HepG2 (cell line): ENCODE data around the gene DNAJB8.

Source experiments
- CC2D1A ChIP-seq: sonication (generic); formaldehyde crosslinking; IDR thresholded peaks from 2 replicates; pipeline ENCODE4 v1.8.1; 2023; ENCODE audit warnings: mild to moderate bottlenecking, missing genetic modification reagents
- CREB1 ChIP-seq, 2 experiments: fragments of 450-650 bp in 1 of 2; IDR thresholded peaks; 2 replicates each; pipeline ENCODE4 v1.6.1; 2016 to 2017; ENCODE audit warnings: control low read depth in 1 of 2, mild to moderate bottlenecking in 1 of 2, missing compliant biosample characterization in 1 of 2, missing genetic modification characterization in 1 of 2
- CSRNP2 ChIP-seq: sonication (generic); formaldehyde crosslinking; conservative IDR thresholded peaks from 2 replicates; pipeline ENCODE4 v1.8.0; 2022; ENCODE audit warnings: low read depth, missing genetic modification reagents
- FOXK2 ChIP-seq: fragments of 450-650 bp; IDR thresholded peaks from 2 replicates; pipeline ENCODE4 v1.6.1; 2016
- FOXM1 ChIP-seq: sonication (generic); formaldehyde crosslinking; IDR thresholded peaks from 2 replicates; pipeline ENCODE4 v1.5.0; 2020; ENCODE audit warnings: missing genetic modification reagents
- GABPA ChIP-seq, 2 experiments: IDR thresholded peaks; 2 replicates each; pipeline ENCODE4 v1.6.1; 2011 to 2016; ENCODE audit warnings: low read depth in 2 of 2, low read length in 1 of 2, missing biosample characterization in 1 of 2, missing genetic modification characterization in 1 of 2
- PAF1 ChIP-seq: IDR thresholded peaks from 2 replicates; pipeline ENCODE4 v1.6.1; 2016; ENCODE audit warnings: missing genetic modification reagents, missing compliant biosample characterization
- POLR2A ChIP-seq, 2 experiments: IDR thresholded peaks; 2 replicates each; pipeline ENCODE4 v1.6.1; 2011; ENCODE audit warnings: low read depth in 2 of 2, low read length in 2 of 2, mild to moderate bottlenecking in 1 of 2, moderate library complexity in 1 of 2; ENCODE audit not compliant: insufficient read depth in 1 of 2
- RAD21 ChIP-seq: fragments of 450-650 bp; formaldehyde crosslinking; IDR thresholded peaks from 2 replicates; pipeline ENCODE4 v1.5.0; 2020; ENCODE audit warnings: mild to moderate bottlenecking
- SAFB2 ChIP-seq: sonication (generic); formaldehyde crosslinking; IDR thresholded peaks from 2 replicates; pipeline ENCODE4 v1.5.1; 2020; ENCODE audit warnings: missing genetic modification reagents, low read depth, mild to moderate bottlenecking, borderline replicate concordance
- SMC3 ChIP-seq: IDR thresholded peaks from 2 replicates; pipeline ENCODE4 v1.6.1; 2011; ENCODE audit warnings: low read length, improper control_type of control experiment
- TBL1XR1 ChIP-seq: fragments of 150-350 bp; IDR thresholded peaks from 2 replicates; pipeline ENCODE4 v1.6.1; 2014; ENCODE audit warnings: borderline replicate concordance, low read length; ENCODE audit not compliant: partially characterized antibody
- THYN1 ChIP-seq: sonication (generic); formaldehyde crosslinking; IDR thresholded peaks from 2 replicates; pipeline ENCODE4 v1.8.1; 2023; ENCODE audit warnings: low read depth, mild to moderate bottlenecking, moderate library complexity, missing genetic modification reagents, borderline replicate concordance
- ZNF367 ChIP-seq: sonication (generic); formaldehyde crosslinking; IDR thresholded peaks from 2 replicates; pipeline ENCODE4 v1.4.0; 2020; ENCODE audit warnings: missing genetic modification reagents, borderline replicate concordance

GRCh38 chr3:128459461-128459820, 7.2 kb downstream of the DNAJB8 start:
- no peak for TF ChIP-seq THYN1
- no peak for TF ChIP-seq FOXK2
- no peak for TF ChIP-seq FOXM1 (CRISPR knock-in tag)
- no peak for TF ChIP-seq CSRNP2 (CRISPR knock-in tag)
- TF ChIP-seq TBL1XR1: no peak
- TF ChIP-seq SAFB2 (CRISPR knock-in tag): no peak
- no peak for TF ChIP-seq ZNF367
- TF ChIP-seq SMC3: no peak
- TF ChIP-seq CREB1 (IDR thresholded peaks at IDR 0.05): no peak
- no peak for TF ChIP-seq CREB1 (CRISPR knock-in tag; IDR thresholded peaks at IDR 0.05)
- TF ChIP-seq CC2D1A: no peak
- TF ChIP-seq POLR2A (IDR thresholded peaks at IDR 0.05; ENCODE audit: insufficient read depth in 1 of 2, low read depth in 2 of 2, low read length in 2 of 2): no peak
- TF ChIP-seq PAF1: no peak
- no peak for TF ChIP-seq GABPA (IDR thresholded peaks at IDR 0.05; ENCODE audit: low read depth, low read length)
- TF ChIP-seq GABPA (CRISPR knock-in tag; IDR thresholded peaks at IDR 0.05; ENCODE audit: low read depth): no peak
- no peak for TF ChIP-seq RAD21 (CRISPR knock-in tag)
